H7 (cell line): Measurements from ENCODE around the gene ZNF334. TPM values are rescaled to one million over a fixed set of nuclear protein-coding genes. Genes with fewer than 3 reads are reported as not detected.

Experiments used
- DNase-seq: peaks from one replicate; pipeline ENCODE4 v3.0.0; 2012
- H3K27me3 ChIP-seq: 2 replicates; pipeline ENCODE4 v1.6.0; 2011; ENCODE audit warnings: mild to moderate bottlenecking, low read length; ENCODE audit not compliant: control insufficient read depth, insufficient read depth
- H3K36me3 ChIP-seq: replicated peaks from 2 replicates; pipeline ENCODE4 v1.5.1; 2011; ENCODE audit warnings: low read length; ENCODE audit not compliant: control insufficient read depth, insufficient read depth
- H3K4me3 ChIP-seq: 2 replicates; pipeline ENCODE4 v1.5.1; 2011; ENCODE audit warnings: low read depth, mild to moderate bottlenecking, control low read depth, low read length, moderate library complexity; ENCODE audit not compliant: insufficient read depth
- total RNA-seq: library from RNA; depleted of rRNA; stranded (reverse); fragments of >200 nt; shearing (Covaris generic); gene quantifications from 2 replicates; pipeline ENCODE4 v1.2.3, GENCODE V29; 2014; rRNA removed

ZNF334 gene
- total RNA-seq, result 3.9 and 9.1 TPM in 2 replicates

DNA sequence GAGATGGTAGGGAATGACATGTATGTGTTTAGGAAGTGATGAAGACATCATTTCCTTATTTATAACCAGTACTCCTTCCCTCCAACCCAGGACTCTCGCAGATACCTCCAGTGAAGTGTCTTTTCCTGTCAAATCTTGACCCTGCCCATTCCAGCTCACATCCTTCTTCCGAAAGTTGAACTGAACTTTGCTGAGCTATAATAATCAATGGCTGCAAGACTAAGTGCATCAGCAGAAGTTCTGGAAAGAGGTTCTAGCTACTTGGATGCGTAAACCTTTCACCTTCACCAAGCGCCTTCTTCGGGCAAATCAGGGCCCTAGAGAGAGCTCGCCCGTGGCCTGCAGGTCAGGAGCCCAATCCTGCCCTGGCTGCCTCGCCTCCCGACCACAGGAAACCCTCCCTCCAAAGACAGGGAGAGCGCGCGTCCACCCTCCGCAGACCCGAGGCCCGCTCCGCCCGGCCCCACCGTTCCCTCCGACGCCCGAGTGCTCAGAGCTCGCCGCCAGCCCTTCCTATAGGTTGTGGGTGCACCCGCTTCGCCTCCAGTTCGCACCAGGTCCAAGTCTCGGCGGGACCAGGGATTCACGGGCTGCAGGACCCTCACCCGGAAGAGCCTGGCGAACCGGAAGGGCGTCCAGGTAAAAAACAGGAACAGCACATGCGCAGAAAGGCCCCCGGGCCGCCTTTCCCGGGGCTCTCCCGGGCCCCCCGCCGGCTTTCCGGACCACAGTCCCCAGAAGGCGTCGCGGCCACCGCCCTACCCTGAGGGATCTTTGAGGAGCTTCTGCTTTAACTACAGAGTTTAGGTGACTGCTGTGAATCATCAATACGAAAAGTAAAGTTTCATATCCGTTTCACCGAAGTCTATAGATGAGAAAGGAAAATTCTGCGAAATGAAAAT is at the start of gene ZNF334:
TSS of gene ZNF334 (minus strand) at position 617 of the 902 bp plus-strand sequence. CDS start 1,457 bp downstream, outside the sequence.
- Histone ChIP-seq H3K4me3 (peak within 1 kb of the TSS; percentile 90), H3K36me3 (no peaks in the 10 kb centered on the region), H3K27me3 (no peaks in the 10 kb centered on the region; the same call in 1 of the 2 replicates)
- peak; percentile 95 for DNase-seq

DNA sequence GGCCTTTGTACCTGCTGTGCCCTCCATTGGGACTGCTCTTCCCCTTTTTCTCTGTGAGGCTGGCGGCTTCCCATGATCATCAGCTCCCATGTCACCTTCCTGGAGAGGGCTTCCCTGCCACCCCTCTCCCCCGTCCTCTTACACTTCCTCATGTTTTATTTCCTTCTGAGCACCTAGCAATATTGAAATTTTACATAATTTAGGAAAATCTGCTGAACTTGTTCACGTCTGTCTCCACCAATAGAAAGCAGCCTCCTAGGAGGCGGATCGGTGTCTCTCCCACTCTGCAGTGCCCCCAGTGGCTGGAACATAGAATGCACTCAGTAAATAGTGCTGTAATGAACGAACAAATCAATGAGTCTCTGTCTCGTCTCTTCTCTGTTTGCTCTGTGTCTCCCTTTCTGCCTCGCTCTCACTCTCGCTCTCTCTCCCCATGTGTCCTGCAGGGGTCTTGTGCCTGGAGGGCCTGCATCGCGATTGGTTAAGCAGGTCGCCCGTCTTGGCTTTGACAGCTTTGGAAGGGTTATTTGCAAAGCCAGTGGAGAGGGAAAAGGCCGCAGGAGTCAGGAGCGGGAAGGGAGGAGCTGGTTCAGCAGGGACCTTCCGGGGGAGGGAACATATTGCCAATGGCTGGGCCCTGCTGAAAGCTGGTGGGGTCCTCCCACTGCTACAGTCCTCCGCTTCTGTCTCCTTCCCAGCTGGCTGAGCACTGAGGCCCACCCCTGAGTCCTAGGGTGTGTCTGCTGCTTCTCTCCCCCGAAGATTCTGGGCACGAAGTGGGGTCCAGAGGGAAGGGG is 49.2 kb upstream of the ZNF334 start:
- Histone ChIP-seq H3K36me3 (no peaks in the 10 kb centered on the region), H3K4me3 (peak overlapping the region; percentile 27), H3K27me3 (no peaks in the 10 kb centered on the region)
- peak; percentile 88 for DNase-seq

- no peak for DNase-seq
- H3K4me3 ChIP-seq, result peak overlapping the region; percentile 27
Observed at GRCh38 chr20:46562009-46562372, 48.6 kb upstream of the ZNF334 start.

GRCh38 chr20:46559685-46560440 is 46.5 kb upstream of the ZNF334 start:
- no peaks in the 10 kb centered on the region for H3K27me3 ChIP-seq
- DNase-seq, result no peak
- H3K4me3 ChIP-seq, result no peak overlapping the region
- no peaks in the 10 kb centered on the region for H3K36me3 ChIP-seq

More at GRCh38 chr20:46562009-46562372, 48.6 kb upstream of the ZNF334 start:
- Histone ChIP-seq H3K36me3 (no peaks in the 10 kb centered on the region), H3K27me3 (no peaks in the 10 kb centered on the region)

DNA sequence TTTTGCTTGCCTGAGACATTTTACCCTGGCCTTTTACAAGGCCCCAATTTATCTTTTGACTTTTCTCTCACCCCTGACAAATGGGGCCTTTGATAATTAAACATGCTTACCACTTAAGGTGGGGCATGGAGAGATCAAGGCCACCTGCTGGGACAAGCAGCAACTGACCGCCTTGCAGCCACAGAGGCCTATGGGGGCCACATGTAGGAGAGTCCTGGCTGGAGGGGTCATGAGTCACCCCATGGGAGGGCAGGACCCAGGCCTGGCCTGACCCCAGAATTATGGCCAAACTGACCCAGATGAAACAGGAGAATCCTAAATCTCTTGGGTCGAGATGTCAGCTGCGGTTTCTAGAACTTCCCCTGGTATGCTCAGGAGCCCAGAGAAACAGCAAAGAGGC is 45.6 kb upstream of the ZNF334 start:
- Histone ChIP-seq H3K4me3 (no peak overlapping the region), H3K27me3 (no peaks in the 10 kb centered on the region), H3K36me3 (no peaks in the 10 kb centered on the region)
- DNase-seq, result no peak

GRCh38 chr20:46558511-46558959 is 45.2 kb upstream of the ZNF334 start:
- Histone ChIP-seq H3K36me3 (no peaks in the 10 kb centered on the region), H3K4me3 (no peak overlapping the region), H3K27me3 (no peaks in the 10 kb centered on the region)
- DNase-seq, result no peak

DNA sequence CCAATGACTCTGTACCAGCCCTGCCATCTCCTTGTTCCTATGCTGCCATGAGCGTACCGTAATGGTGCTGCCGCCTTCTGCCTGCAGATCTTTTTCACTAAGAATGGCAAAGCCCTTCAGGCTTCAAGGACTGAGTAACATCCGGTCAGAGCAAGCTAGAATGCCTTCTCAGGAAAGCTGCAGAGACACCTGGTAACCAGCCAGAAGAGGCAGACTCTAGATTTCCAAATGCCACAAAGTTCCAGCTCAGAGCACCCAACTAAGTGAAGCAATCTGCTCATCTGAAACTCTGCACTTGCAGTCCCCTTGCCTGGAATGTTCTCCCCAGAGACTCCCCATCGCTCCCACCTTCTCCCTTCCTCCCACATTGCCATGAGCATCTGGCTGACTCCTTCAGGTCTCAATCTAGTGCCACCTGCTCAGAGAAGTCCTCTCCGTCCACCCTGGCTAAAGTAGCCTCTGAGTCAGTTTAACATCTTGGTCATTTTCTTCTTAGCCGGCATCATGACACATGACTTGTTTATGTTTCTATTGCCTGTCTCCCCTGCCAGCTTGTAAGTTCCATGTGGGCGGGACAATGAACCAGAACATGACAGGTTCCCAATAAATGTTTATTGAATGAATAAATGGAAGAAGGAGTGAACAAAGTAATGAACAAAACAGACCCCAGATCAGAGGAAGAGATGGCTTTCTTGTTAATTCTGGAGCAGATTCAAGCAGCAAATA is 44.0 kb upstream of the ZNF334 start:
- Histone ChIP-seq H3K36me3 (no peaks in the 10 kb centered on the region), H3K4me3 (no peak overlapping the region), H3K27me3 (no peaks in the 10 kb centered on the region)
- DNase-seq, result no peak

DNA sequence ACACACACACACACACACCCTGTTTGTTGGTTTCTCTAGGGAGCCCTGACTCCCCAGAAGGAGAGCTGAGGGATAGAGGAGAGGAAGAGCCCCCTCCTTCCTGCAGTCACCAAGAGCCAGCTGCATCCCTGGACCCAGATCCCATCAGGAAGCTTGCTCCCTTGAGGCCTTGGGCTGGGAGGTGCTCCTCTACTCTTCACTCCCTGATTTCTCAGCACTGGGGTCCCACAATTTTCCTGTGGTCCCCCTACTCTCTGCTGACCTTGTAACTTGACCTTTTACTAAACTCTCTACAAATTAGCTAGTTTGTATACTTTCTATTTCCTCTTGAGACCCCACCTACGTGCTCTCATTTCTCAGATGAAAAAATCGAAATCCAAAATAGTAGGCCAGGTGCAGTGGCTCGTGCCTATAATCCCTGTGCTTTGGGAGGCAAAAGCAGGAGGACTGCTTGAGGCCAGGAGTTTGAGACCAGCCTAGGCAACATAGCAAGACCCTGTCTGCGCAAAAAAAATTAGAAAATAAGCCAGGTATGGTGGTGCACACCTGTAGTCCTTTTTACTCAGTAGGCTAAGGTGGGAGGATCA is 42.1 kb upstream of the ZNF334 start:
- DNase-seq, result no peak
- no peaks in the 10 kb centered on the region for H3K27me3 ChIP-seq
- no peak overlapping the region for H3K4me3 ChIP-seq
- H3K36me3 ChIP-seq, result no peaks in the 10 kb centered on the region

- DNase-seq, result no peak
- Histone ChIP-seq H3K4me3 (no peak overlapping the region), H3K27me3 (no peaks in the 10 kb centered on the region), H3K36me3 (no peaks in the 10 kb centered on the region)
Observed at GRCh38 chr20:46554828-46555227, 41.5 kb upstream of the ZNF334 start.

GRCh38 chr20:46553926-46554325 is 40.6 kb upstream of the ZNF334 start:
- H3K4me3 ChIP-seq, result no peak overlapping the region
- no peaks in the 10 kb centered on the region for H3K36me3 ChIP-seq
- H3K27me3 ChIP-seq, result no peaks in the 10 kb centered on the region
- DNase-seq, result no peak

DNA sequence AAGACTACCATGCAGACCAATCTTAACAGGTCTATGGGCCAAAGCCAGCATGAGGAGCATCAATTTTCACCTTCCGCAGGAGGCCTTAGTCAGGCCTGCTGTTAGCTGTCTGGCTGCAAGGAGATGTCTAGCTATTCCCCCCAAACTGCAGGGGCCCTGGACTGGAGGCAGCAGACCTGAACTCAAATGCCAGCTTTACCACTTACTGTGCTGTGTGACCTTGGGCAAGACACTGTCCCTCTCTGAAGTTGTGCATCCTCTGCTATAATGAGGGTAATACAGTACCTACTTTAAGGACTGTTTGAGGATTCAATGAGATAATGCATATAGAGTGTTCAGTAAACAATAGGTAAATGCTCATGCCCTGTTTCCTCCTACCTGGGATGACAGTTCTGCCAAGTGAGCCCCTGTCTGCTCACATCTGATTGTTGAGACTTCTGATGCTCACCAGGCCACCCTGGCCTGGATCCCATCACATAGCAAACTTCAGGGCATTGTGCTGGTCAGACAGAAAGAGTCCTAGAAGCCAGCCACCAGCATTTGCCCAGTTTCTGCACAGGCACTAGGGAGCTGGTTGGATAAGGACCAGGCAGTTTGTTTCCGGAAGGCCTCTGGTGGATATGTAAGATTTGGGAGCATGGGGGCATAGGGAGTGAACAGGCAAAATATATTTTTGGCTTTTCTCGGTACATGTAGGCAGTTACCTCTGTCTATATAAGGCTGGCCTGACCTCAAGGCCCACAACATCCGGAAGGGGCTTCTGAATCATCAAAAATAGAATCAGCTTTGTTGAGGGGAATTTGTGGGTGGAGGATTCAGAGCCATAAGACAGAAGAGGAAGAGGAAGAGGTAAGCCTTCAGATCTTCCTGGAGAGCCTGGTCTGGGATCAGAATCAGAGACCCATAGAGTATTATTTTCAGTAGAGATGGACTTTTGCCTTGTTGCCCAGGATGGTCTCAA is 39.4 kb upstream of the ZNF334 start:
- Histone ChIP-seq H3K4me3 (no peak overlapping the region), H3K27me3 (no peaks in the 10 kb centered on the region), H3K36me3 (no peaks in the 10 kb centered on the region)
- DNase-seq, result no peak

DNA sequence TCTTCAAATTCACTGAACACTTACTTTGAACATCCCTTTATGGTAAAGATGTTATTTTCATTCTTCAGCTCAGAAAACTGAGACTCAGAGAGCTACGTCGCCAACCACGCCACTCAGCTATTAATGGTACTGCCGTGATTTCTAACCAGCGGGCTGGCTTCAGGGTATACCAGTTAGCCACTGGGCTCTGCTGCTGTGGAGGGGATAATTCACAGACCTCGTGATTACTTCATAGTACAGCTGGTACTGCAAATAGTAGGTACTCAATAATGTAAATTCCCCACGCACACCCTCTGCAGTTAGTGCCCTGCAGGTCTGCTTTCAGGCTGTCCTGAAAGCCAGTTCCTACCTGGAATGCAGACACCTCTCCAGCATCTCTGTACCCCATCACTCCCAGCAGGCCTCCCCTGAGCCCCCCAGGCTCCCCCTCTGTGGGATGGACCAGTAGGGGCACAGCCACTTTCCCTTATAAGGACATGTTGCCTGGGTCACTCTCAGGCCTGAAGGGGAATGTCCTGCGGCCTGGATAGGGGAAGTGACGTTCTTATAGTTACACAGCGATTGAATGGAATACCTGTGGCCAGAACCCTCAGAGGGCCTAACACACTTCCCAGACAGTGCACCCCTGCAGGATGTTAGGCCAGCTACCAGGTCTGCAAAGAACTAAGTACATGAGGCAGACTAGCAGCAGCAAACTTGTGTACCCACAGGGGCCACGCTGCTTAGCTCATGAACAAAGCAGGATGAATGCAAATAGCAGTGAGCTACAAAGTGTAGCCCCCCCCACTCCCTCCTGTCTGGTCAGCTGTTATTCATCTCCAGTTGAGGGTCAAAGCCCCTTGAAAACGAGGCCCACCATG is 38.4 kb upstream of the ZNF334 start:
- no peak for DNase-seq
- Histone ChIP-seq H3K36me3 (no peaks in the 10 kb centered on the region), H3K27me3 (no peaks in the 10 kb centered on the region), H3K4me3 (no peak overlapping the region)
